ENCODE results near the gene ITGA1.
A peak's percentile ranks its signal among the peaks of the same experiment; 100 is the strongest.

Gene ITGA1

GRCh38 chr5:52802272-52802973, 14.7 kb downstream of the ITGA1 start:
- Histone ChIP-seq H3K9ac (ENCODE audit: low read depth, low read length, poor library complexity, severe bottlenecking) (peak overlapping the region; percentile 92), H3K4me2 (ENCODE audit: low read depth, low read length, poor library complexity, severe bottlenecking) (peak overlapping the region; percentile 94), H3K4me1 (ENCODE audit: insufficient read depth, low read length, poor library complexity, severe bottlenecking) (peaks cover 57% of the 10 kb centered on the region), H3K27me3 (ENCODE audit: insufficient read depth, low read length, poor library complexity, severe bottlenecking) (peaks cover 4% of the 10 kb centered on the region), H3F3A (ENCODE audit: low read depth) (no peaks in the 10 kb centered on the region), H3K9me2 (replicated peaks; ENCODE audit: low read depth, low read length) (no peaks in the 10 kb centered on the region), H3K36me3 (ENCODE audit: insufficient read depth, low read length) (no peaks in the 10 kb centered on the region), H3K4me3 (ENCODE audit: low read length, poor library complexity, severe bottlenecking) (peak overlapping the region; percentile 92), H3K9me3 (ENCODE audit: insufficient read depth, low read depth, low read length) (no peaks in the 10 kb centered on the region), H3K79me2 (ENCODE audit: insufficient read depth, low read length) (peaks cover 69% of the 10 kb centered on the region), H4K20me1 (ENCODE audit: insufficient read depth, low read length, poor library complexity, severe bottlenecking) (peaks cover 58% of the 10 kb centered on the region), H2AFZ (ENCODE audit: low read length) (no peak overlapping the region)
- TF ChIP-seq EZH2phosphoT487 (IDR thresholded peaks at IDR 0.05; ENCODE audit: borderline replicate concordance) = no peak
- TF ChIP-seq CTCF (conservative IDR thresholded peaks at IDR 0.05; ENCODE audit: low read length) = no peak

DNA sequence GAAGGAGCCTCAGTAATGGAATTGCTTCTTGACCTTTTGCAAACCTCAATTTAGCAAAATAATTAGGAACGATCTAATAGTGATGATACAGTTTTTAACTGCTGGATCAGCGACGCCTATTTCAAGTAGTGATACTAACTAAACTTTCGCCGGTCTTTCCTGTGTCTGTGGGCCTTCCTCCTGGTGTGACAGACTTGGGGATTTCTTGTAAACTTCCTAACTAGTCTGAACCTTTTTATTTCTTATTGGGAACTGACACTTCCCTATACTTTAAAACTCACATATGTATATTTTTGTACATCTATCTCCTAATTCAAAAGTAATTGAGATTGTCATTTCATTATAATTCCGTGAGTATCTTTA, 15.2 kb downstream of the ITGA1 start:
- no peaks in the 10 kb centered on the region for H3F3A ChIP-seq (ENCODE audit: low read depth)
- no peaks in the 10 kb centered on the region for H3K36me3 ChIP-seq (ENCODE audit: insufficient read depth, low read length)
- H3K9me2 ChIP-seq (replicated peaks; ENCODE audit: low read depth, low read length) = no peaks in the 10 kb centered on the region
- H3K4me3 ChIP-seq (ENCODE audit: low read length, poor library complexity, severe bottlenecking) = peak overlapping the region; percentile 92
- H3K4me2 ChIP-seq (ENCODE audit: low read depth, low read length, poor library complexity, severe bottlenecking) = peak overlapping the region; percentile 94
- no peak overlapping the region for H2AFZ ChIP-seq (ENCODE audit: low read length)
- peaks cover 4% of the 10 kb centered on the region for H3K27me3 ChIP-seq (ENCODE audit: insufficient read depth, low read length, poor library complexity, severe bottlenecking)
- peaks cover 58% of the 10 kb centered on the region for H4K20me1 ChIP-seq (ENCODE audit: insufficient read depth, low read length, poor library complexity, severe bottlenecking)
- H3K79me2 ChIP-seq (ENCODE audit: insufficient read depth, low read length) = peaks cover 69% of the 10 kb centered on the region
- peak overlapping the region; percentile 92 for H3K9ac ChIP-seq (ENCODE audit: low read depth, low read length, poor library complexity, severe bottlenecking)
- H3K4me1 ChIP-seq (ENCODE audit: insufficient read depth, low read length, poor library complexity, severe bottlenecking) = peaks cover 58% of the 10 kb centered on the region
- no peak for TF ChIP-seq EZH2phosphoT487 (IDR thresholded peaks at IDR 0.05; ENCODE audit: borderline replicate concordance)
- no peak for TF ChIP-seq CTCF (conservative IDR thresholded peaks at IDR 0.05; ENCODE audit: low read length)
- no peaks in the 10 kb centered on the region for H3K9me3 ChIP-seq (ENCODE audit: insufficient read depth, low read depth, low read length)

GRCh38 chr5:52804387-52804791, 16.7 kb downstream of the ITGA1 start:
- peak overlapping the region; percentile 94 for H3K4me2 ChIP-seq (ENCODE audit: low read depth, low read length, poor library complexity, severe bottlenecking)
- H3K4me1 ChIP-seq (ENCODE audit: insufficient read depth, low read length, poor library complexity, severe bottlenecking) = peaks cover 45% of the 10 kb centered on the region
- no peaks in the 10 kb centered on the region for H3K9me3 ChIP-seq (ENCODE audit: insufficient read depth, low read depth, low read length)
- H2AFZ ChIP-seq (ENCODE audit: low read length) = no peak overlapping the region
- peaks cover 4% of the 10 kb centered on the region for H3K27me3 ChIP-seq (ENCODE audit: insufficient read depth, low read length, poor library complexity, severe bottlenecking)
- peaks cover 58% of the 10 kb centered on the region for H4K20me1 ChIP-seq (ENCODE audit: insufficient read depth, low read length, poor library complexity, severe bottlenecking)
- no peaks in the 10 kb centered on the region for H3F3A ChIP-seq (ENCODE audit: low read depth)
- peaks cover 59% of the 10 kb centered on the region for H3K79me2 ChIP-seq (ENCODE audit: insufficient read depth, low read length)
- peak overlapping the region; percentile 60 for H3K4me3 ChIP-seq (ENCODE audit: low read length, poor library complexity, severe bottlenecking)
- no peaks in the 10 kb centered on the region for H3K36me3 ChIP-seq (ENCODE audit: insufficient read depth, low read length)
- H3K9ac ChIP-seq (ENCODE audit: low read depth, low read length, poor library complexity, severe bottlenecking) = peak overlapping the region; percentile 1
- H3K9me2 ChIP-seq (replicated peaks; ENCODE audit: low read depth, low read length) = no peaks in the 10 kb centered on the region
- no peak for TF ChIP-seq EZH2phosphoT487 (IDR thresholded peaks at IDR 0.05; ENCODE audit: borderline replicate concordance)
- no peak for TF ChIP-seq CTCF (conservative IDR thresholded peaks at IDR 0.05; ENCODE audit: low read length)

All from Loucy (cell line).